WTC11 (cell line): ENCODE results near the gene PTGES2. TPM values are rescaled to one million over a fixed set of nuclear protein-coding genes. Genes with fewer than 3 reads are reported as not detected.

Experiments used
- AFF4 ChIP-seq: sonication (generic); formaldehyde crosslinking; IDR thresholded peaks from 2 replicates; pipeline ENCODE4 v1.8.1; 2023; ENCODE audit warnings: mild to moderate bottlenecking, missing genetic modification reagents, borderline replicate concordance
- AR ChIP-seq: fragments of 250-450 bp; sonication (Bioruptor Pico); IDR thresholded peaks from 2 replicates; pipeline ENCODE4 v1.9.0; 2021; ENCODE audit warnings: mild to moderate bottlenecking
- ATF1 ChIP-seq: sonication (generic); formaldehyde crosslinking; IDR thresholded peaks from 2 replicates; pipeline ENCODE4 v1.8.1; 2023; ENCODE audit warnings: mild to moderate bottlenecking, moderate library complexity, missing genetic modification reagents
- ATF2 ChIP-seq: sonication (generic); formaldehyde crosslinking; IDR thresholded peaks from 2 replicates; pipeline ENCODE4 v1.8.1; 2022; ENCODE audit warnings: low read depth, missing genetic modification reagents, borderline replicate concordance
- CREM ChIP-seq: sonication (generic); formaldehyde crosslinking; IDR thresholded peaks from 2 replicates; pipeline ENCODE4 v1.8.1; 2022; ENCODE audit warnings: mild to moderate bottlenecking, missing genetic modification reagents, moderate library complexity
- E2F4 ChIP-seq: sonication (generic); formaldehyde crosslinking; IDR thresholded peaks from 2 replicates; pipeline ENCODE4 v1.8.1; 2022; ENCODE audit warnings: low read depth, mild to moderate bottlenecking, moderate library complexity, missing genetic modification reagents, borderline replicate concordance
- HMGXB4 ChIP-seq: sonication (generic); formaldehyde crosslinking; IDR thresholded peaks from 2 replicates; pipeline ENCODE4 v1.8.1; 2023; ENCODE audit warnings: mild to moderate bottlenecking, moderate library complexity, missing genetic modification reagents
- IRF2 ChIP-seq: sonication (generic); formaldehyde crosslinking; IDR thresholded peaks from 2 replicates; pipeline ENCODE4 v1.8.0; 2022; ENCODE audit warnings: low read depth, missing genetic modification reagents, borderline replicate concordance
- MXD4 ChIP-seq: fragments of 250-450 bp; sonication (Bioruptor Pico); IDR thresholded peaks from 2 replicates; pipeline ENCODE4 v1.8.0; 2021; ENCODE audit warnings: mild to moderate bottlenecking, moderate library complexity, borderline replicate concordance
- NFE2L1 ChIP-seq: sonication (generic); formaldehyde crosslinking; IDR thresholded peaks from 2 replicates; pipeline ENCODE4 v1.8.1; 2023; ENCODE audit warnings: missing genetic modification reagents
- NR1H2 ChIP-seq: sonication (generic); formaldehyde crosslinking; IDR thresholded peaks from 2 replicates; pipeline ENCODE4 v1.9.0; 2021; ENCODE audit warnings: mild to moderate bottlenecking, moderate library complexity, missing genetic modification reagents
- OVOL2 ChIP-seq: fragments of 250-450 bp; sonication (Bioruptor Pico); IDR thresholded peaks from 2 replicates; pipeline ENCODE4 v1.9.0; 2021; ENCODE audit warnings: mild to moderate bottlenecking, borderline replicate concordance
- PREB ChIP-seq: sonication (generic); formaldehyde crosslinking; IDR thresholded peaks from 2 replicates; pipeline ENCODE4 v1.8.1; 2022; ENCODE audit warnings: mild to moderate bottlenecking, missing genetic modification reagents, moderate library complexity, borderline replicate concordance
- SMAD4 ChIP-seq: sonication (generic); formaldehyde crosslinking; IDR thresholded peaks from 2 replicates; pipeline ENCODE4 v1.8.0; 2022; ENCODE audit warnings: mild to moderate bottlenecking, missing genetic modification reagents
- TEAD4 ChIP-seq: sonication (generic); formaldehyde crosslinking; IDR thresholded peaks from 2 replicates; pipeline ENCODE4 v1.8.0; 2022; ENCODE audit warnings: mild to moderate bottlenecking, missing genetic modification reagents
- ZBTB43 ChIP-seq: sonication (generic); formaldehyde crosslinking; IDR thresholded peaks from 2 replicates; pipeline ENCODE4 v1.8.1; 2023; ENCODE audit warnings: mild to moderate bottlenecking, missing genetic modification reagents
- ZMAT4 ChIP-seq: fragments of 250-450 bp; sonication (Bioruptor Pico); IDR thresholded peaks from 2 replicates; pipeline ENCODE4 v1.9.0; 2021; ENCODE audit warnings: mild to moderate bottlenecking
- ZNF263 ChIP-seq: sonication (generic); formaldehyde crosslinking; IDR thresholded peaks from 2 replicates; pipeline ENCODE4 v1.8.1; 2022; ENCODE audit warnings: low read depth, mild to moderate bottlenecking, moderate library complexity, missing genetic modification reagents
- ZNF317 ChIP-seq: sonication (generic); formaldehyde crosslinking; IDR thresholded peaks from 2 replicates; pipeline ENCODE4 v1.8.1; 2023; ENCODE audit warnings: low read depth, mild to moderate bottlenecking, moderate library complexity, missing genetic modification reagents, borderline replicate concordance
- ZNF532 ChIP-seq: fragments of 250-450 bp; sonication (Bioruptor Pico); IDR thresholded peaks from 2 replicates; pipeline ENCODE4 v1.9.0; 2021; ENCODE audit warnings: mild to moderate bottlenecking, borderline replicate concordance
- total RNA-seq: library from RNA; stranded (reverse); gene quantifications from 3 replicates; pipeline ENCODE4 v1.2.3, GENCODE V29; 2021

PTGES2 gene
- total RNA-seq, 1 experiment from 2014 or later: 118 TPM

GRCh38 chr9:128127568-128127989, at the start of gene PTGES2 (continued):
- TF ChIP-seq OVOL2: no peak
- TF ChIP-seq ZBTB43: no peak
- TF ChIP-seq ZNF532 (CRISPR knock-in tag): no peak
- no peak for TF ChIP-seq AR (CRISPR knock-in tag)
- TF ChIP-seq ZNF317 (CRISPR knock-in tag): no peak
- TF ChIP-seq CREM (CRISPR knock-in tag): peak; percentile 32; the same call in 1 of the 2 replicates
- TF ChIP-seq ZNF263: 0 out of 2 replicates have a peak, but pooled peaks have one; percentile 46
- TF ChIP-seq HMGXB4 (CRISPR knock-in tag): peak; percentile 87
- peak; percentile 41; the same call in 1 of the 2 replicates for TF ChIP-seq TEAD4 (CRISPR knock-in tag)
- no peak for TF ChIP-seq AFF4
- no peak for TF ChIP-seq E2F4
- TF ChIP-seq NR1H2 (CRISPR knock-in tag): no peak
- TF ChIP-seq ATF1 (CRISPR knock-in tag): no peak
- TF ChIP-seq MXD4 (CRISPR knock-in tag): no peak
- TF ChIP-seq IRF2 (CRISPR knock-in tag): no peak
- no peak for TF ChIP-seq NFE2L1 (CRISPR knock-in tag)
- no peak for TF ChIP-seq PREB
- TF ChIP-seq ZMAT4 (CRISPR knock-in tag): no peak
- 0 out of 2 replicates have a peak, but pooled peaks have one; percentile 29 for TF ChIP-seq SMAD4 (CRISPR knock-in tag)
- TF ChIP-seq ATF2 (CRISPR knock-in tag): no peak
